DND-41 (cell line): Measurements from ENCODE around the gene ABLIM2.

Experiments used
- ATAC-seq: fragments of 200-7000 bp; cut with Tn5 transposase; 3 replicates; pipeline ENCODE4 v1.9.1; 2021; ENCODE audit warnings: low read depth; ENCODE audit not compliant: insufficient read depth
- DNase-seq: peaks from one replicate; pipeline ENCODE4 v3.0.0-alpha.2; 2020
- H2AFZ ChIP-seq: 2 replicates; pipeline ENCODE4 v1.6.0; 2012; ENCODE audit warnings: low read depth, low read length
- H3K27ac ChIP-seq: 2 replicates; pipeline ENCODE4 v1.5.1; 2012; ENCODE audit warnings: low read length, inconsistent platforms
- H3K27me3 ChIP-seq: fragments of 200-600 bp; sonication (generic); 2 replicates; pipeline ENCODE4 v1.6.0; 2012; ENCODE audit warnings: low read length, mild to moderate bottlenecking, inconsistent platforms; ENCODE audit not compliant: insufficient read depth, poor library complexity
- H3K36me3 ChIP-seq: 2 replicates; pipeline ENCODE4 v1.5.1; 2012; ENCODE audit warnings: low read length, inconsistent platforms; ENCODE audit not compliant: insufficient read depth
- H3K4me1 ChIP-seq: 2 replicates; pipeline ENCODE4 v1.5.1; 2012; ENCODE audit warnings: mild to moderate bottlenecking, low read length; ENCODE audit not compliant: insufficient read depth
- H3K4me2 ChIP-seq: 2 replicates; pipeline ENCODE4 v1.6.0; 2012; ENCODE audit warnings: mild to moderate bottlenecking, moderate library complexity, low read length, inconsistent platforms; ENCODE audit not compliant: insufficient read depth
- H3K4me3 ChIP-seq, 2 experiments: fragments of 200-600 bp in 1 of 2; shearing (Covaris generic) in 1 of 2; 2 replicates each; pipeline ENCODE4 v1.5.1; 2012 to 2016; ENCODE audit warnings: inconsistent platforms in 2 of 2, low read length in 2 of 2, mild to moderate bottlenecking in 2 of 2, low read depth in 1 of 2, moderate library complexity in 1 of 2
- H3K79me2 ChIP-seq: 2 replicates; pipeline ENCODE4 v1.6.0; 2012; ENCODE audit warnings: low read length, inconsistent platforms; ENCODE audit not compliant: insufficient read depth
- H3K9ac ChIP-seq: 2 replicates; pipeline ENCODE4 v1.6.0; 2012; ENCODE audit warnings: low read depth, mild to moderate bottlenecking, inconsistent platforms, low read length, moderate library complexity
- H3K9me3 ChIP-seq: 2 replicates; pipeline ENCODE4 v1.5.1; 2012; ENCODE audit warnings: low read length, moderate library complexity, mild to moderate bottlenecking, inconsistent platforms; ENCODE audit not compliant: insufficient read depth, severe bottlenecking
- H4K20me1 ChIP-seq: 2 replicates; pipeline ENCODE4 v1.6.0; 2012; ENCODE audit warnings: low read length; ENCODE audit not compliant: insufficient read depth
- CTCF ChIP-seq: IDR thresholded peaks from 2 replicates; pipeline ENCODE4 v1.5.1; 2012; ENCODE audit warnings: borderline replicate concordance, low read length, moderate library complexity, mild to moderate bottlenecking; ENCODE audit not compliant: poor library complexity, severe bottlenecking; ENCODE audit errors: extremely low read depth
- EZH2 ChIP-seq: IDR thresholded peaks from 3 replicates; pipeline ENCODE4 v1.6.1; 2012; ENCODE audit warnings: borderline replicate concordance, low read depth, mild to moderate bottlenecking, moderate library complexity, low read length, inconsistent platforms; ENCODE audit not compliant: severe bottlenecking

The ABLIM2 gene

GRCh38 chr4:8041172-8041571 lies 117.4 kb downstream of the ABLIM2 start:
- H3K9ac ChIP-seq: no peak overlapping the region
- no peaks in the 10 kb centered on the region for H3K36me3 ChIP-seq
- TF ChIP-seq EZH2: no peak
- no peak for TF ChIP-seq CTCF
- no peak overlapping the region for H3K4me2 ChIP-seq
- no peaks in the 10 kb centered on the region for H3K9me3 ChIP-seq
- H3K27me3 ChIP-seq: peaks cover 4% of the 10 kb centered on the region
- H2AFZ ChIP-seq: no peak overlapping the region
- ATAC-seq: no peak
- no peak overlapping the region for H3K27ac ChIP-seq
- H3K79me2 ChIP-seq: no peaks in the 10 kb centered on the region
- H3K4me3 ChIP-seq: no peak overlapping the region
- peaks cover 13% of the 10 kb centered on the region for H4K20me1 ChIP-seq
- no peaks in the 10 kb centered on the region for H3K4me1 ChIP-seq
- DNase-seq: no peak

GRCh38 chr4:8040607-8041006 lies 118.0 kb downstream of the ABLIM2 start:
- Histone ChIP-seq H3K4me2 (no peak overlapping the region), H3K4me3 (no peak overlapping the region), H4K20me1 (peaks cover 16% of the 10 kb centered on the region), H3K9ac (no peak overlapping the region), H2AFZ (no peak overlapping the region), H3K79me2 (no peaks in the 10 kb centered on the region), H3K4me1 (peaks cover under 1% of the 10 kb centered on the region; the same call in 1 of the 2 replicates), H3K27ac (no peak overlapping the region), H3K36me3 (no peaks in the 10 kb centered on the region), H3K27me3 (peaks cover 4% of the 10 kb centered on the region), H3K9me3 (no peaks in the 10 kb centered on the region)
- ATAC-seq (no peak), DNase-seq (no peak)
- TF ChIP-seq CTCF: no peak
- TF ChIP-seq EZH2: no peak

DNA sequence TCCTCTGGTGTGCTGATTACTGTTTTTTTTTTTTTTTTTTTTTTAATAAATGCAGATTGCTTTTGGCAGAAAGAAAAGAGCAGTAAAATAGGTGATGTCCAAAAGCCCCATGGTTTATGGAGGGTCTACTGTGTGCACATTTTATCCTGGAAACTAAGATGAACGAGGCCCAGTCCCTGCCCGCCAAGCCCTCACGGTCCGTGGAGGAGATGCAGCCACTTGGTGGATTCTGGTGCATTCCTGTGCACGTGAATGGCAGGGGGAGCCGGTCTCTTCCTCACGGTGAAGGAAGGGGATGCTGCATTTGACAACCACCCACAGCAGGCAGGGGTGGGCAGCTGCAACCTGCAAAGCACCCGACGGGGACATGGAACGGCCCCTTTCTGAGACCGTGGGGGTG lies 118.8 kb downstream of the ABLIM2 start:
- Histone ChIP-seq H3K27ac (no peak overlapping the region), H2AFZ (no peak overlapping the region), H3K4me2 (no peak overlapping the region), H3K9ac (no peak overlapping the region), H3K27me3 (peaks cover 4% of the 10 kb centered on the region), H3K4me1 (peaks cover 8% of the 10 kb centered on the region), H3K36me3 (no peaks in the 10 kb centered on the region), H4K20me1 (peaks cover 20% of the 10 kb centered on the region), H3K9me3 (no peaks in the 10 kb centered on the region), H3K79me2 (no peaks in the 10 kb centered on the region), H3K4me3 (no peak overlapping the region)
- no peak for DNase-seq
- ATAC-seq: no peak
- TF ChIP-seq EZH2 (no peak), CTCF (no peak)

GRCh38 chr4:8039290-8039689 lies 119.3 kb downstream of the ABLIM2 start:
- Histone ChIP-seq H3K9me3 (no peaks in the 10 kb centered on the region), H3K27ac (no peak overlapping the region), H3K4me2 (no peak overlapping the region), H3K36me3 (no peaks in the 10 kb centered on the region), H4K20me1 (peaks cover 20% of the 10 kb centered on the region), H3K27me3 (peaks cover 4% of the 10 kb centered on the region), H3K4me3 (no peak overlapping the region), H3K4me1 (peaks cover 8% of the 10 kb centered on the region), H3K79me2 (no peaks in the 10 kb centered on the region), H3K9ac (no peak overlapping the region), H2AFZ (no peak overlapping the region)
- DNase-seq (no peak), ATAC-seq (no peak)
- TF ChIP-seq EZH2: no peak
- TF ChIP-seq CTCF: no peak
